Smooth muscle cell (in vitro differentiated cells): ENCODE measurements around the gene PLEKHM3. TPM values are rescaled to one million over a fixed set of nuclear protein-coding genes. Genes with fewer than 3 reads are reported as not detected.

Experiments used
- DNase-seq: peaks from one replicate; lab custom pipeline; 2025; ENCODE audit not compliant: unreplicated experiment; lab: John Stamatoyannopoulos, UW
- H2AFZ ChIP-seq: fragments of 200-600 bp; sonication (generic); 2 replicates; pipeline ENCODE4 v1.6.0; 2016; ENCODE audit warnings: antibody characterized with exemption, low read depth, mild to moderate bottlenecking
- H3F3A ChIP-seq: fragments of 200-600 bp; sonication (generic); 2 replicates; pipeline ENCODE4 v1.6.0; 2017; ENCODE audit warnings: antibody characterized with exemption, low read depth
- H3K27ac ChIP-seq: fragments of 200-600 bp; sonication (generic); 2 replicates; pipeline ENCODE4 v1.5.1; 2016; ENCODE audit warnings: low read depth, mild to moderate bottlenecking
- H3K27me3 ChIP-seq: fragments of 200-600 bp; sonication (generic); 2 replicates; pipeline ENCODE4 v1.6.1; 2016; ENCODE audit warnings: low read depth, mild to moderate bottlenecking
- H3K36me3 ChIP-seq: fragments of 200-600 bp; sonication (generic); 2 replicates; pipeline ENCODE4 v1.5.1; 2016; ENCODE audit warnings: low read depth
- H3K4me1 ChIP-seq: fragments of 200-600 bp; sonication (generic); 2 replicates; pipeline ENCODE4 v1.5.1; 2016; ENCODE audit warnings: low read depth
- H3K4me2 ChIP-seq: fragments of 200-600 bp; sonication (generic); 2 replicates; pipeline ENCODE4 v1.6.0; 2016; ENCODE audit warnings: mild to moderate bottlenecking
- H3K4me3 ChIP-seq: fragments of 200-600 bp; sonication (generic); 2 replicates; pipeline ENCODE4 v1.5.1; 2016; ENCODE audit warnings: mild to moderate bottlenecking
- H3K79me2 ChIP-seq: fragments of 200-600 bp; sonication (generic); 2 replicates; pipeline ENCODE4 v1.6.0; 2016; ENCODE audit warnings: low read depth, mild to moderate bottlenecking
- H3K9ac ChIP-seq: fragments of 200-600 bp; sonication (generic); 2 replicates; pipeline ENCODE4 v1.6.0; 2016; ENCODE audit warnings: low read depth
- H3K9me3 ChIP-seq: fragments of 200-600 bp; sonication (generic); replicated peaks from 2 replicates; pipeline ENCODE4 v1.5.1; 2016; ENCODE audit warnings: low read depth
- H4K20me1 ChIP-seq: fragments of 200-600 bp; sonication (generic); 2 replicates; pipeline ENCODE4 v1.6.0; 2016; ENCODE audit warnings: low read depth
- CTCF ChIP-seq: fragments of 200-600 bp; sonication (generic); IDR thresholded peaks from 2 replicates; pipeline ENCODE4 v1.5.1; 2017; ENCODE audit warnings: borderline replicate concordance, mild to moderate bottlenecking, antibody characterized with exemption; ENCODE audit not compliant: insufficient read depth, poor library complexity, severe bottlenecking
- WGBS: methylation state at CpG from one replicate; pipeline ENCODE4 v1.1.7; 2016; ENCODE audit warnings: low lambda C conversion rate; 5-methylcytosine and 5-hydroxymethylcytosine counted together
- polyA plus RNA-seq: library from polyadenylated mRNA; unstranded; fragments of >200 nt; fragmentation: Nextera tagmentation; extraction: Ambion mirVana; gene quantifications from 2 replicates; pipeline ENCODE4 v1.2.1, GENCODE V29; 2016
- total RNA-seq: library from RNA; depleted of rRNA; stranded (reverse); fragments of >200 nt; gene quantifications from 2 replicates; pipeline ENCODE4 v1.2.3, GENCODE V29; 2014

The PLEKHM3 gene
- total and polyA plus RNA-seq, 2 experiments from 2014 or later, result 3.8 to 10.3 TPM

GRCh38 chr2:207883002-207883780 is 142.1 kb downstream of the PLEKHM3 start:
- Histone ChIP-seq H3K27me3 (no peaks in the 10 kb centered on the region), H4K20me1 (no peaks in the 10 kb centered on the region), H3F3A (no peaks in the 10 kb centered on the region), H3K9ac (no peak overlapping the region), H3K36me3 (no peaks in the 10 kb centered on the region), H3K4me2 (no peak overlapping the region), H3K4me3 (no peak overlapping the region), H3K27ac (no peak overlapping the region), H3K4me1 (peaks cover 21% of the 10 kb centered on the region), H3K9me3 (no peaks in the 10 kb centered on the region), H2AFZ (no peak overlapping the region), H3K79me2 (no peaks in the 10 kb centered on the region)
- 94% methylated on average over 6 of the region's 6 CpGs for whole genome bisulfite sequencing
- no peak for DNase-seq
- TF ChIP-seq CTCF, result no peak

DNA sequence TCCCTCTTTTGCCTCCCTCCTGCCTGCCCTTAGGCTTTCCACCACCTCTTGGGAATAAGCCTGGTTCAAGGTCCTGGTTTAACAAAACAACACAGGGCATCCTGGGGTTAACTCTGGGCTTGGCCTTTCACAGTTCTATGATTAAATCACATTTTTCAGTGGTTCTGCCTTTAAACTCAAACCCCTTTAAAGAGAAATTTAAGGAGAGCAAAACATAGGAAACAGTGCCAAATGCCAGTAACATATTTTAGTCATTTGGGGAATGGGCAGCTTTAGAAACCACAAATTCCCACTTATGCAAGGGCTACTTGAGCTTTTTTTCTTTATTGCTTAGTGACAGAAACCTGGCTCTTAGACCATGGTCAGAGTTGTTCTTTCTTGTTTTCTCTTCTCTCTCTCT is 143.4 kb downstream of the PLEKHM3 start:
- peaks cover 20% of the 10 kb centered on the region for H3K4me1 ChIP-seq
- H3K27me3 ChIP-seq, result no peaks in the 10 kb centered on the region
- TF ChIP-seq CTCF, result no peak

DNA sequence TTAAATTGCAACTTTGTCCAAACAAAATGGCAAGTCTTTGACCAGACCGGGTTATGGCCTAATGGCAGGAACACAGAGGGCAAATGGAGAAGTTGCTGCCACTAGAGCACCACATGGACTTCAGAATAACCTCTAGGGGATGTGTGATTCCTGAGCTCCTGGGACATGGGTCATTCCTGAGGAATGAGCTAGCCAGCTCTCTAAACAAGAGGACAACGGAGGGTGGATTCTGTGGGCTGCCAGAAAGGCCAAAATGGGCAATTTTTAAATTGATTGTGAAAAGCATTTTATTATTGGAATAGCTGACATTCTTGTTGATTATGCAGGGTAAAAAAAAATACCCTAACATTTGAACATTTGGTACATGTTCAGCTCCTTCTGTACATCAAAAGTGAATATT is 145.8 kb downstream of the PLEKHM3 start:
- Histone ChIP-seq H3K36me3 (no peaks in the 10 kb centered on the region), H3K4me3 (no peak overlapping the region), H2AFZ (no peak overlapping the region), H3K4me1 (peaks cover 6% of the 10 kb centered on the region), H3K9ac (no peak overlapping the region), H4K20me1 (no peaks in the 10 kb centered on the region), H3K4me2 (no peak overlapping the region), H3K27ac (no peak overlapping the region), H3K79me2 (no peaks in the 10 kb centered on the region), H3K9me3 (no peaks in the 10 kb centered on the region), H3F3A (no peaks in the 10 kb centered on the region), H3K27me3 (no peaks in the 10 kb centered on the region)
- no peak for TF ChIP-seq CTCF
- no peak for DNase-seq
- WGBS, result 69% methylated on average over 2 of the region's 2 CpGs

More for the DNA sequence above, 143.4 kb downstream of the PLEKHM3 start:
- H3K36me3 ChIP-seq, result no peaks in the 10 kb centered on the region
- H3K79me2 ChIP-seq, result no peaks in the 10 kb centered on the region
- H3K27ac ChIP-seq, result no peak overlapping the region
- H3F3A ChIP-seq, result no peaks in the 10 kb centered on the region
- no peak overlapping the region for H3K4me3 ChIP-seq
- no peak for DNase-seq
- H3K9ac ChIP-seq, result no peak overlapping the region
- no peaks in the 10 kb centered on the region for H4K20me1 ChIP-seq
- no peak overlapping the region for H3K4me2 ChIP-seq
- H3K9me3 ChIP-seq, result no peaks in the 10 kb centered on the region
- H2AFZ ChIP-seq, result no peak overlapping the region

GRCh38 chr2:207876842-207877535 is 148.3 kb downstream of the PLEKHM3 start:
- no peaks in the 10 kb centered on the region for H3K9me3 ChIP-seq
- H3K4me2 ChIP-seq, result no peak overlapping the region
- H2AFZ ChIP-seq, result no peak overlapping the region
- WGBS, result 86% methylated on average over 4 of the region's 4 CpGs
- H3F3A ChIP-seq, result no peaks in the 10 kb centered on the region
- no peak for DNase-seq
- no peaks in the 10 kb centered on the region for H3K36me3 ChIP-seq
- H3K9ac ChIP-seq, result no peak overlapping the region
- no peak overlapping the region for H3K4me3 ChIP-seq
- no peak overlapping the region for H3K27ac ChIP-seq
- H3K79me2 ChIP-seq, result no peaks in the 10 kb centered on the region
- TF ChIP-seq CTCF, result no peak
- no peaks in the 10 kb centered on the region for H4K20me1 ChIP-seq
- no peaks in the 10 kb centered on the region for H3K27me3 ChIP-seq
- peaks cover 21% of the 10 kb centered on the region for H3K4me1 ChIP-seq
